CD4-positive, alpha-beta T cell treated with Interleukin-6 at 100 ng/mL for 8 hours (primary cell): ENCODE results near the gene TMEM82.

Source experiments
- DNase-seq: peaks from one replicate; pipeline ENCODE4 v3.0.0-alpha.2; 2020; ENCODE audit warnings: mixed read lengths, low spot score

The TMEM82 gene

GRCh38 chr1:15786581-15786980 lies 44.3 kb downstream of the TMEM82 start:
- DNase-seq: no peak

DNA sequence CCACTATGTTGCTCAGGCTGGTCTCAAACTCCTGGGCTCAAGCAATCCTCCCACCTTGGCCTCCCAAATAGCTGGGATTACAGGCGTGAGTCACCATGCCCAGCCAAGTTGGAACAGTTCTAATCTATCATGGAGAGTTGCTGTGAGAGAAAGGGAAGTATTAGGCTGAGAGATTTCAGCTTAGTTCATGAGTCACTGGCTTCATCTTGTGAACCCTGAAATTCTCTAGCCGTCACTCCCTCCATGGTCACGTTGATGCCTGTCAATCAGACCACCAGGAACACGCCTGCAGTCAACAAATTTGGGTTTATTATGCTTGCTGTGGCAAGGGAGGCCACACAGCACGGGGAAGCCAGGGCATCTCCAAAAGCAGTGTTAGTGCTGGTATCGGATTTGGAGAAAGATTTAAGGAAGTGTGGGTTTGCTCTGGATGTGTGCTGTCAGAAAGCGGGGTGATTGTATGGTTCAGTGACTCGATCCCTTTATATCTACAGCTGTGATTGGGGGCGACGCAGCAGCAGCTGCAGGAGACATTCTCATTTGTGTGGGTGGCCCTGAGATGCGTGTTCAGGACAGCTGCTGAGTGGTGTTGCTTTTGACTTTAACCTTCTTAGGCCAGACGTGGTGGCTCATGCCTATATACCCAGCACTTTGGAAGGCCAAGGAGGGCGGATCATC lies 46.5 kb downstream of the TMEM82 start:
- DNase-seq: no peak

DNA sequence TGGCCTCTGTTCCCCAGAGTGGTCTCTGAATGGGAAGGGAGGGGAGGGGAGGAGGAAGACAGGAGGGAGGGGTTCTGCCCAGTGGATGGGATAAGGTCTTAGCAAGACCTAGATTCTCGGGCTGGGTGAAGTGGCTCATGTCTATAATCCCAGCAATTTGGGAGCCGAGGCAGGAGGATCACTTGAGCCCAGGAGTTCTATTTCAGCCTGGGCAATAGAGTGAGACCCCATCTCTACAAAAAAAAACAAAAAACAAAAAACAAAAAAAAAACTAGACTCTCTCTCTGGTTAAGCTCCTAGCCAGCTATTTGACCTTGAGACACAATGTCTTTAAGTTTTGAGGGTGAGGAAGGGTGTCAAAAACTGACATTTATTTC lies 53.8 kb downstream of the TMEM82 start:
- no peak for DNase-seq
